ENCODE data around the gene SHFL. TPM values are rescaled to one million over a fixed set of nuclear protein-coding genes. Genes with fewer than 3 reads are reported as not detected.

SHFL gene
- total RNA-seq, 2 donors from 2014 or later: 52.5 to 65.0 TPM

GRCh38 chr19:10110972-10111317 lies 24.8 kb downstream of the SHFL start:
- Mint-ChIP-seq H3K27me3 (no peaks in the 10 kb centered on the region), H3K36me3 (ENCODE audit: low read depth) (peaks cover 100% of the 10 kb centered on the region), H3K9me3 (no peaks in the 10 kb centered on the region), H3K4me3 (peak overlapping the region; percentile 99), H3K27ac (peak overlapping the region; percentile 95), H3K4me1 (peaks cover 30% of the 10 kb centered on the region)
- no peak for ATAC-seq (replicated peaks)

GRCh38 chr19:10111405-10111811 lies 25.3 kb downstream of the SHFL start, which contains the start of gene P2RY11:
Gene P2RY11 (plus strand): TSS chr19:10111693. CDS start chr19:10111722, 29 bp downstream.
- H3K27ac Mint-ChIP-seq: peak within 1 kb of the TSS; percentile 95
- H3K4me1 Mint-ChIP-seq: peaks cover 34% of the 10 kb centered on the region
- peak; percentile 54 for ATAC-seq (replicated peaks)
- H3K36me3 Mint-ChIP-seq (ENCODE audit: low read depth): peaks cover 100% of the 10 kb centered on the region
- H3K4me3 Mint-ChIP-seq: peak within 1 kb of the TSS; percentile 99
- no peaks in the 10 kb centered on the region for H3K9me3 Mint-ChIP-seq
- H3K27me3 Mint-ChIP-seq: no peaks in the 10 kb centered on the region

- Mint-ChIP-seq H3K36me3 (ENCODE audit: low read depth) (peaks cover 100% of the 10 kb centered on the region), H3K27me3 (no peaks in the 10 kb centered on the region), H3K4me1 (peaks cover 32% of the 10 kb centered on the region), H3K4me3 (peak overlapping the region; percentile 99), H3K27ac (peak overlapping the region; percentile 95), H3K9me3 (no peaks in the 10 kb centered on the region)
- ATAC-seq (replicated peaks): peak; percentile 69
Observed at GRCh38 chr19:10112037-10112761, 26.1 kb downstream of the SHFL start.

- H3K4me3 Mint-ChIP-seq: peak overlapping the region; percentile 99
- H3K36me3 Mint-ChIP-seq (ENCODE audit: low read depth): peaks cover 100% of the 10 kb centered on the region
- no peaks in the 10 kb centered on the region for H3K27me3 Mint-ChIP-seq
- peaks cover 32% of the 10 kb centered on the region for H3K4me1 Mint-ChIP-seq
- no peaks in the 10 kb centered on the region for H3K9me3 Mint-ChIP-seq
- peak; percentile 40 for ATAC-seq (replicated peaks)
- H3K27ac Mint-ChIP-seq: peak overlapping the region; percentile 94
Observed at GRCh38 chr19:10112895-10113591, 26.9 kb downstream of the SHFL start.

- no peaks in the 10 kb centered on the region for H3K9me3 Mint-ChIP-seq
- H3K4me1 Mint-ChIP-seq: peaks cover 32% of the 10 kb centered on the region
- H3K36me3 Mint-ChIP-seq (ENCODE audit: low read depth): peaks cover 100% of the 10 kb centered on the region
- peak overlapping the region; percentile 99 for H3K4me3 Mint-ChIP-seq
- no peak for ATAC-seq (replicated peaks)
- no peaks in the 10 kb centered on the region for H3K27me3 Mint-ChIP-seq
- H3K27ac Mint-ChIP-seq: no peak overlapping the region
Observed at GRCh38 chr19:10113592-10113963, 27.5 kb downstream of the SHFL start.

- no peaks in the 10 kb centered on the region for H3K27me3 Mint-ChIP-seq
- no peaks in the 10 kb centered on the region for H3K9me3 Mint-ChIP-seq
- peak overlapping the region; percentile 99 for H3K4me3 Mint-ChIP-seq
- peaks cover 100% of the 10 kb centered on the region for H3K36me3 Mint-ChIP-seq (ENCODE audit: low read depth)
- ATAC-seq (replicated peaks): no peak
- peaks cover 36% of the 10 kb centered on the region for H3K4me1 Mint-ChIP-seq
- peak overlapping the region; percentile 82 for H3K27ac Mint-ChIP-seq
Observed at GRCh38 chr19:10113964-10114650, 28.0 kb downstream of the SHFL start.

- H3K4me1 Mint-ChIP-seq: peaks cover 31% of the 10 kb centered on the region
- H3K27ac Mint-ChIP-seq: peak overlapping the region; percentile 82
- peaks cover 100% of the 10 kb centered on the region for H3K36me3 Mint-ChIP-seq (ENCODE audit: low read depth)
- no peak for ATAC-seq (replicated peaks)
- H3K27me3 Mint-ChIP-seq: no peaks in the 10 kb centered on the region
- no peaks in the 10 kb centered on the region for H3K9me3 Mint-ChIP-seq
- peak overlapping the region; percentile 99 for H3K4me3 Mint-ChIP-seq
Observed at GRCh38 chr19:10114651-10115391, 28.7 kb downstream of the SHFL start.

- Mint-ChIP-seq H3K4me1 (peaks cover 29% of the 10 kb centered on the region), H3K36me3 (ENCODE audit: low read depth) (peaks cover 94% of the 10 kb centered on the region), H3K9me3 (no peaks in the 10 kb centered on the region), H3K27ac (peak overlapping the region; percentile 82), H3K27me3 (no peaks in the 10 kb centered on the region), H3K4me3 (peak overlapping the region; percentile 99)
- no peak for ATAC-seq (replicated peaks)
Observed at GRCh38 chr19:10115392-10116084, 29.4 kb downstream of the SHFL start.

- no peaks in the 10 kb centered on the region for H3K9me3 Mint-ChIP-seq
- peaks cover 24% of the 10 kb centered on the region for H3K4me1 Mint-ChIP-seq
- H3K27me3 Mint-ChIP-seq: no peaks in the 10 kb centered on the region
- ATAC-seq (replicated peaks): no peak
- peak overlapping the region; percentile 82 for H3K27ac Mint-ChIP-seq
- peaks cover 87% of the 10 kb centered on the region for H3K36me3 Mint-ChIP-seq (ENCODE audit: low read depth)
- H3K4me3 Mint-ChIP-seq: peak overlapping the region; percentile 32
Observed at GRCh38 chr19:10116085-10116865, 30.2 kb downstream of the SHFL start.

- peak overlapping the region; percentile 94 for H3K4me3 Mint-ChIP-seq
- peaks cover 21% of the 10 kb centered on the region for H3K4me1 Mint-ChIP-seq
- peaks cover 79% of the 10 kb centered on the region for H3K36me3 Mint-ChIP-seq (ENCODE audit: low read depth)
- no peak for ATAC-seq (replicated peaks)
- H3K27me3 Mint-ChIP-seq: no peaks in the 10 kb centered on the region
- no peaks in the 10 kb centered on the region for H3K9me3 Mint-ChIP-seq
- peak overlapping the region; percentile 82 for H3K27ac Mint-ChIP-seq
Observed at GRCh38 chr19:10116866-10117616, 30.9 kb downstream of the SHFL start.

GRCh38 chr19:10118960-10119359 lies 32.8 kb downstream of the SHFL start:
- no peak for ATAC-seq (replicated peaks)
- peaks cover 60% of the 10 kb centered on the region for H3K36me3 Mint-ChIP-seq (ENCODE audit: low read depth)
- H3K27ac Mint-ChIP-seq: peak overlapping the region; percentile 91

GRCh38 chr19:10120538-10121189 lies 34.5 kb downstream of the SHFL start:
- Mint-ChIP-seq H3K9me3 (no peaks in the 10 kb centered on the region), H3K27me3 (no peaks in the 10 kb centered on the region), H3K36me3 (ENCODE audit: low read depth) (peaks cover 48% of the 10 kb centered on the region), H3K4me1 (peaks cover 11% of the 10 kb centered on the region), H3K27ac (no peak overlapping the region), H3K4me3 (no peak overlapping the region)
- no peak for ATAC-seq (replicated peaks)

More at GRCh38 chr19:10118960-10119359, 32.8 kb downstream of the SHFL start:
- no peaks in the 10 kb centered on the region for H3K27me3 Mint-ChIP-seq
- H3K9me3 Mint-ChIP-seq: no peaks in the 10 kb centered on the region
- H3K4me3 Mint-ChIP-seq: peak overlapping the region; percentile 94
- peaks cover 11% of the 10 kb centered on the region for H3K4me1 Mint-ChIP-seq
